H9 (cell line): ENCODE measurements around the gene PYGO2. TPM values are rescaled to one million over a fixed set of nuclear protein-coding genes. Genes with fewer than 3 reads are reported as not detected.

Source experiments
- DNase-seq: peaks from one replicate; pipeline ENCODE4 v3.0.0-alpha.2; 2017
- H2AFZ ChIP-seq: one replicate; pipeline ENCODE4 v1.6.1; 2013; ENCODE audit warnings: mild to moderate bottlenecking, low read length, control low read depth, moderate library complexity
- H2AK5ac ChIP-seq: 2 replicates; pipeline ENCODE4 v1.6.1; 2013; ENCODE audit warnings: low read length, control low read depth, mixed read lengths; ENCODE audit not compliant: insufficient read length
- H2BK120ac ChIP-seq: one replicate; pipeline ENCODE4 v1.6.1; 2013; ENCODE audit warnings: low read depth, mild to moderate bottlenecking, low read length, control low read depth, inconsistent platforms; ENCODE audit not compliant: poor library complexity, severe bottlenecking
- H2BK12ac ChIP-seq: 2 replicates; pipeline ENCODE4 v1.6.1; 2013; ENCODE audit warnings: low read length, control low read depth, mixed read lengths, low read depth; ENCODE audit not compliant: insufficient read length
- H2BK15ac ChIP-seq: 2 replicates; pipeline ENCODE4 v1.6.1; 2013; ENCODE audit warnings: low read depth, low read length, control low read depth
- H2BK20ac ChIP-seq: one replicate; pipeline ENCODE4 v1.6.1; 2013; ENCODE audit warnings: low read depth, mild to moderate bottlenecking, low read length, control low read depth, inconsistent platforms; ENCODE audit not compliant: poor library complexity, severe bottlenecking
- H2BK5ac ChIP-seq: 2 replicates; pipeline ENCODE4 v1.6.1; 2013; ENCODE audit warnings: low read length, control low read depth, mixed read lengths; ENCODE audit not compliant: insufficient read length
- H3K14ac ChIP-seq: 2 replicates; pipeline ENCODE4 v1.6.1; 2013; ENCODE audit warnings: low read length, control low read depth; ENCODE audit not compliant: insufficient read depth
- H3K18ac ChIP-seq: 2 replicates; pipeline ENCODE4 v1.6.1; 2013; ENCODE audit warnings: low read depth, mild to moderate bottlenecking, mixed read lengths, low read length, control low read depth; ENCODE audit not compliant: insufficient read length
- H3K23ac ChIP-seq: 2 replicates; pipeline ENCODE4 v1.6.1; 2013; ENCODE audit warnings: low read length, control low read depth, mixed read lengths, low read depth; ENCODE audit not compliant: insufficient read length
- H3K23me2 ChIP-seq: 2 replicates; pipeline ENCODE4 v1.6.1; 2013; ENCODE audit warnings: low read depth, mild to moderate bottlenecking, mixed read lengths, low read length, control low read depth; ENCODE audit not compliant: insufficient read length, poor library complexity, severe bottlenecking
- H3K27ac ChIP-seq: 2 replicates; pipeline ENCODE4 v1.5.1; 2013; ENCODE audit warnings: low read length, control low read depth, mixed read lengths, low read depth; ENCODE audit not compliant: insufficient read length
- H3K27me3 ChIP-seq: 2 replicates; pipeline ENCODE4 v1.6.1; 2013; ENCODE audit warnings: low read length, control low read depth, inconsistent platforms; ENCODE audit not compliant: insufficient read depth
- H3K4ac ChIP-seq: 2 replicates; pipeline ENCODE4 v1.6.1; 2013; ENCODE audit warnings: low read depth, mild to moderate bottlenecking, control low read depth, inconsistent platforms, low read length, moderate library complexity
- H3K4me1 ChIP-seq: 2 replicates; pipeline ENCODE4 v1.6.1; 2013; ENCODE audit warnings: low read length, control low read depth, inconsistent platforms; ENCODE audit not compliant: insufficient read depth
- H3K4me2 ChIP-seq: 2 replicates; pipeline ENCODE4 v1.6.1; 2013; ENCODE audit warnings: low read length, control low read depth, mixed read lengths; ENCODE audit not compliant: insufficient read length, insufficient read depth
- H3K56ac ChIP-seq: 2 replicates; pipeline ENCODE4 v1.6.1; 2013; ENCODE audit warnings: low read depth, mild to moderate bottlenecking, mixed read lengths, low read length, control low read depth; ENCODE audit not compliant: insufficient read length
- H3K79me1 ChIP-seq: 2 replicates; pipeline ENCODE4 v1.6.1; 2013; ENCODE audit warnings: low read depth, mild to moderate bottlenecking, moderate library complexity, low read length, control low read depth, inconsistent platforms; ENCODE audit not compliant: insufficient read depth, poor library complexity, severe bottlenecking
- H3K79me2 ChIP-seq: 2 replicates; pipeline ENCODE4 v1.6.1; 2013; ENCODE audit warnings: low read length, control low read depth, inconsistent platforms; ENCODE audit not compliant: insufficient read depth
- H3K9ac ChIP-seq: 2 replicates; pipeline ENCODE4 v1.6.1; 2013; ENCODE audit warnings: low read length, control low read depth, mixed read lengths; ENCODE audit not compliant: insufficient read length; ENCODE audit errors: extremely low read depth
- H3K9me3 ChIP-seq: one replicate; pipeline ENCODE4 v1.6.1; 2013; ENCODE audit warnings: low read depth, low read length, inconsistent platforms; ENCODE audit not compliant: control insufficient read depth
- H3T11ph ChIP-seq: one replicate; pipeline ENCODE4 v1.6.1; 2013; ENCODE audit warnings: mild to moderate bottlenecking, low read length, control low read depth, inconsistent platforms
- H4K20me1 ChIP-seq: one replicate; pipeline ENCODE4 v1.6.1; 2013; ENCODE audit not compliant: control insufficient read depth, insufficient read length, insufficient read depth
- H4K5ac ChIP-seq: 2 replicates; pipeline ENCODE4 v1.6.1; 2013; ENCODE audit warnings: low read depth, mild to moderate bottlenecking, mixed read lengths, low read length, control low read depth; ENCODE audit not compliant: insufficient read length
- H4K8ac ChIP-seq: replicated peaks from 2 replicates; pipeline ENCODE4 v1.6.1; 2013; ENCODE audit warnings: low read length, control low read depth, mixed read lengths, low read depth; ENCODE audit not compliant: insufficient read length
- H4K91ac ChIP-seq: 2 replicates; pipeline ENCODE4 v1.6.1; 2013; ENCODE audit warnings: low read depth, mild to moderate bottlenecking, moderate library complexity, mixed read lengths, low read length, control low read depth; ENCODE audit not compliant: insufficient read length
- H3K27ac Mint-ChIP-seq, 3 experiments: 2 replicates in 2 of 3; 3 replicates in 1 of 3; pipeline ENCODE4 v1.8.0; 2020 to 2021; ENCODE audit warnings: mixed read lengths in 3 of 3, mild to moderate bottlenecking in 1 of 3, moderate library complexity in 1 of 3
- H3K27me3 Mint-ChIP-seq: 2 replicates; pipeline ENCODE4 v1.8.0; 2021; ENCODE audit warnings: low read depth, mild to moderate bottlenecking, moderate library complexity, mixed read lengths
- H3K36me3 Mint-ChIP-seq, 3 experiments: 2 replicates in 2 of 3; 3 replicates in 1 of 3; pipeline ENCODE4 v1.8.0; 2020 to 2021; ENCODE audit warnings: low read depth in 3 of 3, mixed read lengths in 3 of 3; ENCODE audit not compliant: insufficient read depth in 1 of 3
- H3K4me1 Mint-ChIP-seq, 2 experiments: 2 replicates each; pipeline ENCODE4 v1.8.0; 2020; ENCODE audit warnings: mixed read lengths in 2 of 2
- H3K4me3 Mint-ChIP-seq, 2 experiments: 2 replicates in 1 of 2; 3 replicates in 1 of 2; pipeline ENCODE4 v1.8.0; 2020 to 2021; ENCODE audit warnings: mild to moderate bottlenecking in 2 of 2, mixed read lengths in 2 of 2, moderate library complexity in 1 of 2
- H3K9me3 Mint-ChIP-seq, 2 experiments: 2 replicates in 1 of 2; 3 replicates in 1 of 2; pipeline ENCODE4 v1.8.0; 2020; ENCODE audit warnings: mild to moderate bottlenecking in 2 of 2, mixed read lengths in 2 of 2, moderate library complexity in 1 of 2
- WGBS: extraction: QIAGEN DNeasy Blood & Tissue Kit; methylation state at CpG from one replicate; pipeline ENCODE4 v1.1.7; 2013; ENCODE audit warnings: missing lambda C conversion rate, low lambda C conversion rate, mixed read lengths; ENCODE audit not compliant: insufficient read length; ENCODE audit errors: extremely low coverage; 5-methylcytosine and 5-hydroxymethylcytosine counted together
- total RNA-seq: library from RNA; stranded (reverse); gene quantifications from 2 replicates; pipeline ENCODE4 v1.2.1, GENCODE V29; 2021
- TF ChIP-seq, protein P1 (sequence below): fragments of 200-600 bp; sonication (generic); conservative IDR thresholded peaks from 3 replicates; pipeline ENCODE4 v1.8.0; 2021; ENCODE audit warnings: antibody characterized with exemption, mild to moderate bottlenecking

The PYGO2 gene
- total RNA-seq, 1 experiment from 2014 or later, result 38.7 TPM

- H3K23me2 ChIP-seq, result peaks cover 22% of the 10 kb centered on the region
- H2AFZ ChIP-seq, result no peak overlapping the region
- H3K9ac ChIP-seq, result no peak overlapping the region
- peak; percentile 89 for DNase-seq
- H3K27me3 Mint-ChIP-seq, result peaks cover 3% of the 10 kb centered on the region
- H3K4ac ChIP-seq, result no peak overlapping the region
- H2BK12ac ChIP-seq, result no peak overlapping the region
- H2BK20ac ChIP-seq, result no peak overlapping the region
- H2AK5ac ChIP-seq, result no peak overlapping the region
- no peak overlapping the region for H3K23ac ChIP-seq
- no peaks in the 10 kb centered on the region for H3K4me1 ChIP-seq
- H4K20me1 ChIP-seq, result no peaks in the 10 kb centered on the region
- no peaks in the 10 kb centered on the region for H3K9me3 ChIP-seq
- H3K56ac ChIP-seq, result no peak overlapping the region
- TF ChIP-seq, protein P1, sequence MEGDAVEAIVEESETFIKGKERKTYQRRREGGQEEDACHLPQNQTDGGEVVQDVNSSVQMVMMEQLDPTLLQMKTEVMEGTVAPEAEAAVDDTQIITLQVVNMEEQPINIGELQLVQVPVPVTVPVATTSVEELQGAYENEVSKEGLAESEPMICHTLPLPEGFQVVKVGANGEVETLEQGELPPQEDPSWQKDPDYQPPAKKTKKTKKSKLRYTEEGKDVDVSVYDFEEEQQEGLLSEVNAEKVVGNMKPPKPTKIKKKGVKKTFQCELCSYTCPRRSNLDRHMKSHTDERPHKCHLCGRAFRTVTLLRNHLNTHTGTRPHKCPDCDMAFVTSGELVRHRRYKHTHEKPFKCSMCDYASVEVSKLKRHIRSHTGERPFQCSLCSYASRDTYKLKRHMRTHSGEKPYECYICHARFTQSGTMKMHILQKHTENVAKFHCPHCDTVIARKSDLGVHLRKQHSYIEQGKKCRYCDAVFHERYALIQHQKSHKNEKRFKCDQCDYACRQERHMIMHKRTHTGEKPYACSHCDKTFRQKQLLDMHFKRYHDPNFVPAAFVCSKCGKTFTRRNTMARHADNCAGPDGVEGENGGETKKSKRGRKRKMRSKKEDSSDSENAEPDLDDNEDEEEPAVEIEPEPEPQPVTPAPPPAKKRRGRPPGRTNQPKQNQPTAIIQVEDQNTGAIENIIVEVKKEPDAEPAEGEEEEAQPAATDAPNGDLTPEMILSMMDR, result peak; percentile 90
- no peaks in the 10 kb centered on the region; the same call in 1 of the 2 replicates for H3K79me2 ChIP-seq
- peaks cover 12 to 25% of the 10 kb centered on the region in 2 experiments for H3K4me1 Mint-ChIP-seq
- peaks cover 0 to 2% of the 10 kb centered on the region in 2 experiments; a peak in 2 of 5 replicates for H3K9me3 Mint-ChIP-seq
- no peak overlapping the region for H2BK15ac ChIP-seq
- H3K27ac Mint-ChIP-seq, result peak overlapping the region in 1 of 3 experiments; percentile 92; a peak in 2 of 7 replicates
- H4K91ac ChIP-seq, result no peak overlapping the region
- no peak overlapping the region for H2BK120ac ChIP-seq
- no peak overlapping the region for H4K8ac ChIP-seq
- no peaks in the 10 kb centered on the region for H3K27me3 ChIP-seq
- H2BK5ac ChIP-seq, result no peak overlapping the region
- H3K4me3 Mint-ChIP-seq, result peak overlapping the region; percentile 81 to 93
- H3K27ac ChIP-seq, result no peak overlapping the region
- no peak overlapping the region for H3T11ph ChIP-seq
- H3K36me3 Mint-ChIP-seq, result no peaks in the 10 kb centered on the region
- H4K5ac ChIP-seq, result no peak overlapping the region
- H3K4me2 ChIP-seq, result peak overlapping the region; percentile 90
- H3K14ac ChIP-seq, result no peak overlapping the region
- H3K79me1 ChIP-seq, result no peaks in the 10 kb centered on the region
- no CpG with 5 or more reads among the region's 40 CpGs for WGBS
- no peak overlapping the region for H3K18ac ChIP-seq
Observed at GRCh38 chr1:154998818-154999570, 37.4 kb upstream of the PYGO2 start.
